Brain microvascular endothelial cell (primary cell): ENCODE measurements around the gene HBE1.

ENCODE experiments used
- DNase-seq: peaks from one replicate; pipeline ENCODE4 v3.0.0-alpha.2; 2020
- H3K27ac ChIP-seq: fragments of 250-450 bp; sonication (Bioruptor Pico); 2 replicates; pipeline ENCODE4 v1.5.1; 2020; ENCODE audit warnings: mild to moderate bottlenecking, moderate library complexity
- H3K27me3 ChIP-seq: fragments of 250-450 bp; sonication (Bioruptor Pico); replicated peaks from 2 replicates; pipeline ENCODE4 v1.5.1; 2020; ENCODE audit warnings: mild to moderate bottlenecking
- H3K36me3 ChIP-seq: fragments of 250-450 bp; sonication (Bioruptor Pico); replicated peaks from 2 replicates; pipeline ENCODE4 v1.5.1; 2020; ENCODE audit warnings: mild to moderate bottlenecking
- H3K4me3 ChIP-seq: 2 replicates; pipeline ENCODE4 v1.5.1; 2011; ENCODE audit warnings: low read depth, mild to moderate bottlenecking, control low read depth, low read length, moderate library complexity
- in situ Hi-C: cut with HindIII; loops from 2 replicates; pipeline ENCODE4 v1.10.0; 2017; ENCODE audit warnings: low sequenced_read_pairs, low pct_ligation_motif_present
- TF ChIP-seq, protein P1 (sequence below): IDR thresholded peaks from 2 replicates; pipeline ENCODE4 v1.5.1; 2011; ENCODE audit warnings: low read depth, mild to moderate bottlenecking, moderate library complexity, low read length, control low read depth, inconsistent platforms; ENCODE audit errors: missing control alignments

HBE1 gene

DNA sequence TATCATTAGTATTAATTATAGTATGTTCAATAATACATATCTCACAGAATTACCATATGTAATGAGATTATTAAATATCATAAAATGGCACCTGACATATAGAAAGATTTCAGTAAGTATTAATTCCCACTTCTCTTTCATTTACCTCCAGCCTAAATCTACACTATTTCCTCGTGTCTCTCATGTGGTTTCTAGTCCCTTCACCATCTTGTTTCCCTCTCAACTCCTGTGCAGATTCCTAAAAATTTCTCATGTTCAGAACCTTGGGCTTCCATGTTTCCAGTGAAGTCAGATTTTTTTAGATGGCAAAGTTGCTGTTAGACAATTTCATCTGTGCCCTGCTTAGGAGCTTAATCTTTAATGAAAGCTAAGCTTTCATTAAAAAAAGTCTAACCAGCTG is 14.1 kb upstream of the HBE1 start:
- H3K4me3 ChIP-seq = no peak overlapping the region
- in situ Hi-C loops = no loop called here
- no peak overlapping the region for H3K27ac ChIP-seq
- no peaks in the 10 kb centered on the region for H3K27me3 ChIP-seq
- no peak for DNase-seq
- TF ChIP-seq, protein P1, sequence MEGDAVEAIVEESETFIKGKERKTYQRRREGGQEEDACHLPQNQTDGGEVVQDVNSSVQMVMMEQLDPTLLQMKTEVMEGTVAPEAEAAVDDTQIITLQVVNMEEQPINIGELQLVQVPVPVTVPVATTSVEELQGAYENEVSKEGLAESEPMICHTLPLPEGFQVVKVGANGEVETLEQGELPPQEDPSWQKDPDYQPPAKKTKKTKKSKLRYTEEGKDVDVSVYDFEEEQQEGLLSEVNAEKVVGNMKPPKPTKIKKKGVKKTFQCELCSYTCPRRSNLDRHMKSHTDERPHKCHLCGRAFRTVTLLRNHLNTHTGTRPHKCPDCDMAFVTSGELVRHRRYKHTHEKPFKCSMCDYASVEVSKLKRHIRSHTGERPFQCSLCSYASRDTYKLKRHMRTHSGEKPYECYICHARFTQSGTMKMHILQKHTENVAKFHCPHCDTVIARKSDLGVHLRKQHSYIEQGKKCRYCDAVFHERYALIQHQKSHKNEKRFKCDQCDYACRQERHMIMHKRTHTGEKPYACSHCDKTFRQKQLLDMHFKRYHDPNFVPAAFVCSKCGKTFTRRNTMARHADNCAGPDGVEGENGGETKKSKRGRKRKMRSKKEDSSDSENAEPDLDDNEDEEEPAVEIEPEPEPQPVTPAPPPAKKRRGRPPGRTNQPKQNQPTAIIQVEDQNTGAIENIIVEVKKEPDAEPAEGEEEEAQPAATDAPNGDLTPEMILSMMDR = no peak
- no peaks in the 10 kb centered on the region for H3K36me3 ChIP-seq

DNA sequence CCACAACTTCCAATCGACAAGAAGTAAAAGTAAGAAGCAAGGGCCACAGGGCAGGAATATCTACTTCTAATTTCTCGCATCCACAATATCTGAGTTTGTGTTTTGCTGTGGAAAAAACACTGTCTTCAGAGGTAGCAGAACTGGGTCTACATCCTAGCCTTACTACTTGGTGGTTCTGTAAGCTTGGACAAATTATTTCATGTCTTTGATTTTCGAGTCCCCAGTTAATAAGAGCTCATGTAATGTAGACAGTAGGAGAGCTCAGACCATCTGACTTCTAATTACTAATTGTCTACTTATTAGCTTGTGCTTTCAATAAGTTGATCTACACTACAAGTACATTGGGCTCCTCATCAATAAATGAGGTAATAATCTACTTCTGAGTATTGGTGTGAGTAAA is 13.3 kb upstream of the HBE1 start:
- Histone ChIP-seq H3K4me3 (no peak overlapping the region), H3K27ac (no peak overlapping the region), H3K27me3 (no peaks in the 10 kb centered on the region), H3K36me3 (no peaks in the 10 kb centered on the region)
- in situ Hi-C loops = no loop called here
- TF ChIP-seq, protein P1 = no peak
- DNase-seq = no peak

DNA sequence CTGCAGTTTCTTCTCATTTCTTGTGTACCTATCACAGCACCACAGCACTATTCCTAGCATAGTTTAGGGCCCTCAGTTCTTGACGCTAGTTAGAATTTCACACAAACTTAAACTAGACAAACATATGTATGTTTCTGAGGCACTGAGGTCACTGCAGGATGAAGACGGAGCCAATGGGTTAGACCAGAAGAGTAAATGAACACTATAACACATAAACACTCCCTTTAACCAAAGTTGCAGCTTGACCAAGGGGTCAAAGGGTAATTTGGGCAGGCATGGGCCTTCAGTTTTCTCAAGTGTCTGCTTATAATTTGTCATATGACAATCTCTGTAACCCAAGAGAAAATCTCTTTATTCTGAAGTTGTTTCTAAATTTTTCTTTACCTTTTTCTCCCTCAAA is 12.9 kb upstream of the HBE1 start:
- H3K36me3 ChIP-seq = no peaks in the 10 kb centered on the region
- TF ChIP-seq, protein P1 = no peak
- H3K27me3 ChIP-seq = no peaks in the 10 kb centered on the region
- no peak for DNase-seq
- no peak overlapping the region for H3K27ac ChIP-seq
- in situ Hi-C loops = no loop called here
- no peak overlapping the region for H3K4me3 ChIP-seq

DNA sequence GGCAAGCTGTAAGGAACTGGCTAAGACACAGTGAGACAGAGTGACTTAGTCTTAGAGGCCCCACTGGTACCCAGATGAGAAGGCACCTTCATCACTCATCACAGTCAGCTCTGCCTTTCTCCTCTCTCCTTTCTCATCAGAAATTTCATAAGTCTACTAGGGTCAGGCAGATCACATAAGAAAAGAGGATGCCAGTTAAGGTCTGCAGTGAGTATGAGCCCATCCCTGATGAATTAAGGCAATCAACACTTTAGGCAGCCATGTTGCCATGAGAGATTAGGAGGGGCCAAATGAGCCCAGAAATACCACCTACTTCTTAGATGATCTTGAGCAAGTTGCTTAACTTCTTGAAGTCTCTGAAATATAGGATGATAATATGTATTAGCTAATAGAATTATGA is 11.9 kb upstream of the HBE1 start:
- Histone ChIP-seq H3K4me3 (no peak overlapping the region), H3K27me3 (no peaks in the 10 kb centered on the region), H3K36me3 (no peaks in the 10 kb centered on the region), H3K27ac (no peak overlapping the region)
- in situ Hi-C loops = no loop called here
- no peak for DNase-seq
- TF ChIP-seq, protein P1 = no peak

DNA sequence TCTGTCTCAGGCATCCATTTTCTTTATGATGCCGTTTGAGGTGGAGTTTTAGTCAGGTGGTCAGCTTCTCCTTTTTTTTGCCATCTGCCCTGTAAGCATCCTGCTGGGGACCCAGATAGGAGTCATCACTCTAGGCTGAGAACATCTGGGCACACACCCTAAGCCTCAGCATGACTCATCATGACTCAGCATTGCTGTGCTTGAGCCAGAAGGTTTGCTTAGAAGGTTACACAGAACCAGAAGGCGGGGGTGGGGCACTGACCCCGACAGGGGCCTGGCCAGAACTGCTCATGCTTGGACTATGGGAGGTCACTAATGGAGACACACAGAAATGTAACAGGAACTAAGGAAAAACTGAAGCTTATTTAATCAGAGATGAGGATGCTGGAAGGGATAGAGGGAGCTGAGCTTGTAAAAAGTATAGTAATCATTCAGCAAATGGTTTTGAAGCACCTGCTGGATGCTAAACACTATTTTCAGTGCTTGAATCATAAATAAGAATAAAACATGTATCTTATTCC is 10.9 kb upstream of the HBE1 start:
- Histone ChIP-seq H3K27ac (peak overlapping the region; percentile 27), H3K4me3 (no peak overlapping the region), H3K27me3 (no peaks in the 10 kb centered on the region), H3K36me3 (no peaks in the 10 kb centered on the region)
- DNase-seq = peak; percentile 100
- TF ChIP-seq, protein P1 = no peak
- in situ Hi-C loops = no loop called here

DNA sequence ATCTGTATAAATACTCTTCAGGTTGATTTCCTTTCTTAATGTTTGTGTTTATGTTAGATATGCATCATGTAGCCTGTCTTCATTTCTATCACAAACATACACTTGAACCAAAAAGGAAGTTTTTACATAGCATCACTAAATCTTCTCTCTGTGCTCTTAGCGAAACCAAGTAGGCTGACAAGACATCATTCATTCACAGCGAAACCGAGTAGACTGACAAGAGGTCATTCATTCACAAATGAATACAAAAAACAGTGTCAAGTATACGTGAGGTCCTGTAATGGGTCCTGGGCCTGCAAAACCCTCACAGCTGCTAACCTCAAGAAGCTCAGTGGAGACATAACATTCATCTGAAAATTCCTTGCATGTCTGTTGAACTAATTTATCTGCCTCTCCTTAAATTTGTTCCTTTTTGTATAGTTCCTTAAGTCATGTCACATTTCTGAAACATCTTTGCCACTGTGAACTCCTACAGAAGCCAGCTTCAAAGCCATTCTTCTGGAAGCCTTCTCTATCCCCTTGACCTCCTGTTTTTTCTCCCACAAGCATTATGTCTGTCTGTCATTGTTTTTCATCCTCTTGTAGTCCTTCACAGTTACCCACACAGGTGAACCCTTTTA is 9.8 kb upstream of the HBE1 start:
- Histone ChIP-seq H3K36me3 (no peaks in the 10 kb centered on the region), H3K27ac (no peak overlapping the region), H3K4me3 (no peak overlapping the region), H3K27me3 (no peaks in the 10 kb centered on the region)
- no peak for DNase-seq
- TF ChIP-seq, protein P1 = no peak
- in situ Hi-C loops = no loop called here
